Adrenal gland (tissue), 5 donors: Measurements from ENCODE around the gene DRGX.

Experiments used
- CTCF ChIP-seq, 6 experiments: fragments of 450-650 bp in 4 of 6; fragments of 200-600 bp in 2 of 6; sonication (generic) in 1 of 6; IDR thresholded peaks; 1 replicate in 5 of 6; 2 replicates in 1 of 6; pipeline versions ENCODE4 v1.5.1 to v1.8.0; 2016 to 2021; ENCODE audit warnings: antibody characterized with exemption in 6 of 6, mild to moderate bottlenecking in 2 of 6, moderate library complexity in 1 of 6
- POLR2A ChIP-seq, 2 donors: fragments of 450-650 bp; IDR thresholded peaks; one replicate each; pipeline ENCODE4 v1.6.1; 2017; ENCODE audit warnings: antibody characterized with exemption in 2 of 2, mild to moderate bottlenecking in 2 of 2, moderate library complexity in 1 of 2
- donor health status: DM: no; HTN: no; CAD: no.

GRCh38 chr10:49398000-49398861 lies 2.3 kb upstream of the DRGX start:
- TF ChIP-seq CTCF (IDR thresholded peaks at IDR 0.05), result no peak
- no peak for TF ChIP-seq POLR2A (IDR thresholded peaks at IDR 0.05)
